GM12873 (cell line): ENCODE results near the gene SHROOM3.

Source experiments
- CTCF ChIP-seq: IDR thresholded peaks from 2 replicates; pipeline ENCODE4 v1.5.1; 2012; ENCODE audit warnings: low read depth, mild to moderate bottlenecking, moderate library complexity, low read length, control low read depth; ENCODE audit not compliant: insufficient read depth; ENCODE audit errors: missing control alignments

SHROOM3 gene

GRCh38 chr4:76532805-76533204 lies 97.8 kb downstream of the SHROOM3 start:
- no peak for TF ChIP-seq CTCF

GRCh38 chr4:76533314-76533713 lies 98.3 kb downstream of the SHROOM3 start:
- TF ChIP-seq CTCF: no peak

- no peak for TF ChIP-seq CTCF
Measured at GRCh38 chr4:76535603-76536372, 100.8 kb downstream of the SHROOM3 start.

- TF ChIP-seq CTCF: no peak
Measured at GRCh38 chr4:76536373-76536689, 101.3 kb downstream of the SHROOM3 start.

GRCh38 chr4:76538296-76538695 lies 103.3 kb downstream of the SHROOM3 start:
- no peak for TF ChIP-seq CTCF

- TF ChIP-seq CTCF: no peak
Measured at GRCh38 chr4:76539979-76540378, 105.0 kb downstream of the SHROOM3 start.

GRCh38 chr4:76540486-76540885 lies 105.5 kb downstream of the SHROOM3 start:
- TF ChIP-seq CTCF: no peak
